HT-29 (cell line): ENCODE data around the gene PLEKHG4B. TPM values are rescaled to one million over a fixed set of nuclear protein-coding genes. Genes with fewer than 3 reads are reported as not detected.
A peak's percentile ranks its signal among the peaks of the same experiment; 100 is the strongest.
"Not testable (repeated sequence)": the region's sequence is repeated elsewhere in the genome, so short reads cannot be mapped to it uniquely, and the experiment has no call there.

ENCODE experiments used
- DNase-seq: peaks from one replicate; pipeline ENCODE4 v3.0.0-alpha.2; 2015; ENCODE audit warnings: low spot score
- total RNA-seq: library from RNA; depleted of rRNA; stranded (reverse); fragments of >200 nt; shearing (Covaris generic); gene quantifications from 2 replicates; pipeline ENCODE4 v1.2.3, GENCODE V29; 2014

PLEKHG4B gene
- total RNA-seq, 1 experiment from 2014 or later: not detected

- DNase-seq: no peak
Observed at GRCh38 chr5:199197-199949, 107.4 kb downstream of the PLEKHG4B start.

DNA sequence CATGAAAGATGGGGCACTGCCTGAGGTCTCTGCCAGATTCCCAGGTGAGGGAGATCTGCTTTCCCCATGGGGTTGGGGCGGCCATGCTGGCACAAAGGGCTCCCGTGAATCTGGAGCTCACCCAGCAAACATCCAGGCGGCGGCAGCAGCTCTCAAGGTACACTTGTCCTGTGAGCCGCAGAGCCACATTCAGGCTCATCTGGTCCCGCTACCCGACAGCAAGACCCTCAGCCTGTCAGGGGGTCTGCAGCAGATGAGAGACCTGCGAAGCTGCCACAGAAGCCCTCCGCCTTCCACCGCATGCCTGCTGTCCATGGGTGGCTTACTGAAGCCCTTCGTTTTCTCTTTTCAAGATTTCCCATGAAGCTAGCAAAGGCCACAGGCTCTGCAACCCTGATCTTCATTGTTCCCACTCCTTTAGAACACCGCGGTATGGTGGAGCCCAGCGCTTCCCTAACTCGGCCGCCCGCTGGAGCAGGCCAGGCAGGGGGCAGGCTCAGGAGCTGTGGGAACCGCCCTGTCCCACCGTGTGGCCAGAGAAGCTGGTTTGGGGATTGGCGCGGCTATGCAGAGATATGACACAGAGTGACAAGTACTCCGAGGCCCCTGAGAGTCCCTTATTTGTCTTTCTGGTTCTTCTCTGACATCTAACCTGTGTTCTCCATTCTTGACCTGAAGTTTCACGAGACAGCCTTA lies 108.1 kb downstream of the PLEKHG4B start:
- DNase-seq: no peak

DNA sequence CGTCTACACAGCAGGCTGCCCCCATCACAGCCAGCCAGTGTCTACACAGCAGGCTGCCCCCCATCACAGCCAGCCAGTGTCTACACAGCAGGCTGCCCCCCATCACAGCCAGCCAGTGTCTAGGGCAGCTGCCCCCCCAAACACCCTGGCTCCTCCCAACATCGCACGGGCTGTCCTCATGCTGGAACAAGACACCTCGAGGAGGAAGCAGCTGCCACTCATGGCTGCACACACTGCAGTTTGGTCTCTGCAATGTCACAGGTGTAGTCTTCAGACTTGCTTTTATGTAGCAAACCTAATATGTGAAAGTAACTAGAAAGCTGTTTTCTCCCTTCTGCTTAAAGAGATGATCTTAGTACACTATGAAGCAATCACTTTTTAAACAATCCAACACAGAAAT lies 109.0 kb downstream of the PLEKHG4B start:
- no peak for DNase-seq

DNA sequence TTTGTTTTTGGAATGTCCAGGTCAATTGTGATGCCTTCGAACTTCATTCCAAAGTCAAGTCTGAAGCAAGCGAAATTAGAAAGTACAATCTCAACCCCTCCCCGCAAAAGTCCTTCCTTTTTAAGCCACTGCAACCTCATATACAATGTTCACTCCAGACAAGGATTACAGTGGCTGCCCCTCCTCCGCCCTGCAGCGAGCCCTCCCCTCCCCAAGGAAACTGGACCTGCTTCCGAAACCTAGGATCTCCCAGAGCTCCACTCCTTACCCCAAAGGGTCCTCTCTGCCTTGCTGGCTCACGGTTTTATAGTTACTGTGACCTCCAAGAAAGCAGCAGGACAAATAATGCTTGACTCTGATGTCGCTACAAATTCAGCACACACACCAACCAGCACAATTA lies 109.7 kb downstream of the PLEKHG4B start:
- DNase-seq: no peak

DNA sequence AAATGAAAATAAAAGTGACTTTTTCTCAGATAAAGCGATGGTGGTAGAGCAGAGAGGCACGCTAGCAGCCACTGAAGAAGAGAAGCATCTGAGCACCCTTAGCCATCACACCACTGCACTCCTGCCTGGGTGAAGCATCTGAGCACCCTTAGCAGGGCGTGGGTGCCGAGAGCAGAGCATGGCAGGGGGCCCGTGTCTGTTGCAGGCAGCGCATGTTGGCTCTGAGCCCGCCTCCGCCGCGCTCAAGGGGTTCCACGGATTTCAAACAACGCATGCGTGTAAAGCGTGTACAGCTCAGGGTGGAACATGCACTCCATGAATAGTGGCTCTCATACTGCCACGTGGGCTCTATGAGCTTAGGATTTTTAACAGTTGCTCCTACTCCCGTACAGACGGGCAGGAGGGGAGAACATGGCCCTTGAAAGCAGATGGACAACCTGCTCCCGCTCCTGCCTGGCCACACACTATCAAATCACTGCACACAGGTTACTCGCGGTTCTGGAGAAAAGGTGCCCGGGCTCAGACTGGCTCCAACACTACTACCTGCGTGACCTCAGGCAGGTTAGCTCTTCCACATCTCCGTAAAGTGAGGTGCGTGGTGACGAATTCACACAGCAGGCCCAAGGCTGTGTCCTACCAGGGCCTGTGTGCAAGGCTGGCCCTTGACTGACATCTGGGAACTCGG lies 111.4 kb downstream of the PLEKHG4B start:
- DNase-seq: no peak

DNA sequence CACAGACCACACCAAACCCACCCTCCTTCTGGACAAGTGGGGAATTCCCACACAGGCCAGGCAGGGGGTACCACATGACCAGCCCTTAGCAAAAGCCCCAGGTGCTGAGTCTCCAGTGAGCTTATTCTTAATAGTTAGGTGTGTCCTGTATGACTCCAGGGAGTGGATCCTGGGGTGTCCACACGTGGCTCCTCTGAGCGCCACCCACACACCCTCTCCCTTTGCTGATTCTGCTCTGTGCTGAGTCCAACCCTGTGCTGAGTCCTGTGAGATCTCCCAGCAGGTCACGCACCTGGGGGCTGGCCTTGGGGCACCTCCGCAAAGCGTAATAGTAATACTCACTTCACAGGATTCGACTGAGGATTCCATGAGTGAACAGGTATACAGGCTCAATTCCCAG lies 112.0 kb downstream of the PLEKHG4B start:
- DNase-seq: no peak

- DNase-seq: no peak
Observed at GRCh38 chr5:204462-204861, 112.5 kb downstream of the PLEKHG4B start.

DNA sequence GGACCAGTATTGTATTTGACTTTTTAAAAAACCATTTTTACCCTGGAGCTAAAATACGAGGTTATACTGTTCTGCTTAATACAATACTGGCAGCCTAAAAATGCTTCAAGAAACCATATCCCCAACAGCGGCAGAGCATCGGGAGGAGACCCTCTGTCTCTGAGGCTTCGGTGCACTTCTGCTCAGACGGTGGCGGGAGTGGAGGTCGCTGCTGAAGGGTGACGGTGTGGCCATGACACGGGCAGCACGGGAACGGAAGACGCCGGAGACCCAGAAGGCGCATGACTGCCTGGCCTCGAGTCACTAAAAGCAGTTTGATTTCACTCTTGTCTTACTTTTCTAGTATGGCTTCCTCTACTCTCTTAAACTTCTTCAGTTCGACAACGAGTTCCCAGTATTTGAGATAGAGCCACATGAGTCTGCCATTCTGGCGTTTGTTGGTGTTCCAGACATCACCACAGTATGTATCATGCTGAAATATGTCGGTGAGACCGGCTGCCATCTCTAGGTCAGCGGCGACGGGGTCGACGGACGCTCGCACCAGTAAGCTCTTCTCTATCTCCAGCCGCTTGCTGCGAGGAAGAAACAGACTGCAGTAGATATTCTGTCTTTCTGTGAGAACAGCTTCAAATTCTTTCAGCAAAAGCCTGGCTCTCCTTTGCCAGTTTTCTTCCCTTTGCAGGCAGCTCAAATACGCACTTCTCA lies 113.2 kb downstream of the PLEKHG4B start:
- no peak for DNase-seq

GRCh38 chr5:206406-206805 lies 114.4 kb downstream of the PLEKHG4B start:
- DNase-seq: no peak

GRCh38 chr5:206927-207536 lies 115.1 kb downstream of the PLEKHG4B start:
- DNase-seq: no peak

- no peak for DNase-seq
Observed at GRCh38 chr5:207599-207998, 115.6 kb downstream of the PLEKHG4B start.

DNA sequence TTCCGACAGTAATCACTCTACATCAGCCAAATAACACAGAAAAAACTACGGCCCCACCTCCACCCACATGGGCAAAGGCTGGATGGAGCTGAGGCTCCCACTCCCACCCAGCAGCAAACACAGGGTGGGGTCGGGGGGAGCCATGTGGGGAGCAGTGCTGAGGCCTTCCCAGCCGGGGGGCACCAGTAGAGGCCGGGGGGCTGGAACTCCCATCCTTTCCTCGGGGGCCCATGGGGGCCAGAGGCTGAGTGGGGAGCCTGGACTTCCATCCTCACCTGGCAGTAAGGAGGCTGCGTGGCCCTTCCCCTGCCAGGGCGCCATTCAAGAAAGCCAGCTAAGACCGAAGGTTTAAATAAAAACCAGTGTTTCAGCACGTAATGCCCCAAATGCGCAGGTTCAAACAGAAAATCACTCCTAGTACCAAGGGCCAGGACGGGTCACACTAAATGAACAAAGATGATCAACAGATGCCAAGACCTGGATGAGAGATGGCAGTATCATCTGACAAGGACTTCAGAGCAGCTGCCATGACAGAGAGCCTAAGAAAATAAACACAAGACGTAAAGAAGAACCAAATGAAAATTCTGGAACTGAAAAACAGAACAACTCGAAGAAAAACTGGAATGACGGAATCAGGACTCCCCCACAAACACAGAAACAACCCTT lies 116.6 kb downstream of the PLEKHG4B start:
- DNase-seq: no peak

- no peak for DNase-seq
Observed at GRCh38 chr5:213803-214395, 121.9 kb downstream of the PLEKHG4B start.

GRCh38 chr5:215256-215655 lies 123.3 kb downstream of the PLEKHG4B start:
- not testable (repeated sequence) for DNase-seq

- not testable (repeated sequence) for DNase-seq
Observed at GRCh38 chr5:216076-216475, 124.1 kb downstream of the PLEKHG4B start.

GRCh38 chr5:217494-218456 lies 125.8 kb downstream of the PLEKHG4B start, which contains the start of the genes CCDC127 and SDHA:
CCDC127 (minus strand) TSS chr5:218153; CDS start chr5:216849, 1,304 bp downstream.
SDHA (plus strand) TSS chr5:218320; CDS start chr5:218356, 36 bp downstream.
- peak; percentile 99 for DNase-seq

DNA sequence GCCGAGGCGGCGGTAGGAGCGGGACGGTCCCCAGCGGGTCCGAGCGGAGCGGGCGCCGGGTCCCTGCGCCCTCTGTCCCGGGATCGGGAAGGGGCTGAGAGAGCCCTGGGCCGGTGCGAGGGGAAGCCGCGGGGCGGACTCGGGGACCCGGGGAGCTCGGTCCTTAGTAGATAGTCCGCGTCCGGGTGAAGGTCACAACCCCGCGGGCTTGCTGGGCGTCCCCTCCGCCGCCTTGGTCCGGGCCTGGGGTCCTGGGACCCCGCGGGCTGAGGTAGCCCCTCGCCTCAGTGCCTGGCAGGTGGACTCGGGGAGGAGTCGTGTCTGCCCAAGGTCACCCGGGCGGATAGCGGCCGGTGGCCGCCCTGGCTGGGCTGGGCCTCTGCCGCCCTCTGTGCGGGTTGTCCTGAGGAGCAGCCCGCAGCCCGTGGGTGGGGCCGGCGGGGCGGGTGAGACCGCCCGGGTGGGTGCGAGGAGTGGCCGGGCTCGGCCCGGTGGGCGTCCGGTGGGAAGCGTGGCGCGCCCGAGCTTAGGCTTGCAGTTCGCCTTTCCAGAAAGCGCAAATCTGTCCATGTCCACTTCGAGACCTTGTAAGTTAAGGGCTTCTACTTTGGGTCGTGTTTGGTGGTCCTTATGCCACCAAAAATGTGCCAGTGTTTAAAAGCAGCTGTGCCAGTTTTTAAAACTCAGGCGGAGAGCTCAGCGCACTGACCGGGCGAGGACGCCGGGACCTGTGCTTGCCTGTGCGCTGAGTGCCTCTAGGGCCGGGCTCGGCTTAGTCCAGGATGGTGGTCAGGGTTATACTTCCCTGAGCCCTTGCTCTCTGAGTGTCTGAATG lies 126.7 kb downstream of the PLEKHG4B start:
- DNase-seq: peak; percentile 68

DNA sequence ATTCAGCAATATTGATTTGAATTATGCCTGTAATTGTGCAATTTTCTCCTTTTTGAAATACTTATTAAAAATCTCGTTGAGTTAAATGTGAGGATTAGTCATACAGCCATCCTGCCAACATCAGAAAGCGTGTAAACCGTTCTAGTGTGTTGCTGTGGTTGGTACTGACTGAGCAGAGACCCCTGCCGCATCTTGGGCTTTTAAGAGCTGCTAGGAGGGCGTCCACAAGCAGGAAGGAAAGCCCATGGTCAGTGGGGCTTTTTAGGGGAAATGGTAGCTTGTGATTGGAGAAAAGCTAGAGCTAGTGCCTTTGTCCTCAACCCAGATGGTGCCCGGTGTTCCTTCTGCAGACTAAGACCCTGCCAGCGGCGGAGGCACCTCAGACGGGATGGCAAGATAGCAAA lies 127.5 kb downstream of the PLEKHG4B start:
- DNase-seq: peak; percentile 49
